Astrocyte of the hippocampus (primary cell): ENCODE results near the gene GLOD4.
"Not testable (repeated sequence)": the region's sequence is repeated elsewhere in the genome, so short reads cannot be mapped to it uniquely, and the experiment has no call there.

ENCODE experiments used
- DNase-seq: peaks from one replicate; pipeline ENCODE4 v3.0.0; 2011; ENCODE audit warnings: low read depth, low spot score

GLOD4 gene

GRCh38 chr17:802901-803881 is 21.1 kb upstream of the GLOD4 start:
- DNase-seq, result no peak

DNA sequence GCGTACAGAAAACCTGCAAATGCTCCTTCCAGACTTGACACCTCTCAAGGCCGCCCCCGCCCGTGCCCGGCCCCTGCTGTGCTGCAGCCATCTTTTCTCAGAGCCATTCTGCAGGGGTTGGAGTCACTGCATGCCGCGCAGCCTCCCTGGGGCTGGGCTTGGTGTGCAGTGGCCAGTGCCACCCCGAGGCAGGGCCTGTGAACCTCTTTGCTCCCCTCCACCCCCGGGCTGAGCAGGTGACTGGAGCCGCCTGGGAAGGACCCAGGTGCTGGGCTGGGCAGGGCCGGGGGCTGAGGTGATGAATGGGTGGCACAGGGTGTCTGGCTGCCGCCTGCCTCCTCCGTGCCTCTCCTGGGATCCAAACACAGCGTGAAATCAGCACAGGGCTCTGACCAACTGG is 20.4 kb upstream of the GLOD4 start:
- DNase-seq, result no peak

GRCh38 chr17:801660-802059 is 19.6 kb upstream of the GLOD4 start:
- peak; percentile 71 for DNase-seq

DNA sequence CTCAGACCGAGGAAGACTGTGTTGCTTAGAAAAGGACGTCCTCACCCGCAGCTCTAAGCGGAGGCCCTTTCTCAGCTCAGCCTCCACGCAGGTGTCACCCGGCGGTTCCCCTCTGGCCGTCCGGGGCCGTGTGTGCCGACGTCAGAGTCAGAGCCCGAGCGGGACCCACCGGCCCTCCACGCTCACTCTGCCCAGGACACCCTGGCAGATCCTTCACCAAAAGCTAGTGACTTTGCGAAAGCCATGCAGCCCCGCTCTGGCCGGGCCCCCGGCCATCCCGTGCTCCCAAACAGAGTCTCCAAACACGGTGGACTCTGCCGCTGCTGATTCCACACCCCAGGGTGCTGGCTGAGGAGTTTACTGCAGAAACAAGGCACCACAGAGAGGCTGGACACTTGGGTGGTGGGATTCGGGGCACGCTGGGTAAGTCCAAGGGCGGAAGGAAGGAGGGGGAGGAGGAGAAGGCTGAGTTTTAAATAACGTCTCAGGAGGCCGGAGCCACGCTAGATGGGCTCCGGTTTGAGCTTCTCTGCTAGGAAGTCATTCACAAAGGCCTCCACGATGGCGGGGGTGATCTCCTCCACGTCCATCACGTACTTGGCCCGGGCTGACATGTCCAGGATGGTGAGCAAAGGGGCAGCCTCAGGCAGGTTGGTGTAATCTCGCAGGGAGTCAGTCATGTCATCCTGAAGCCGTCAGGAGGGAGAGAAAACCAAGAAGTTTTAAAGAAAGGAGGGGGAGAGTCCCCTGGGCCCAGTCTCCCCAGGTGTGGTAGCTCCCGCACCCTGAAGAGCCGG is 18.6 kb upstream of the GLOD4 start:
- DNase-seq, result no peak

DNA sequence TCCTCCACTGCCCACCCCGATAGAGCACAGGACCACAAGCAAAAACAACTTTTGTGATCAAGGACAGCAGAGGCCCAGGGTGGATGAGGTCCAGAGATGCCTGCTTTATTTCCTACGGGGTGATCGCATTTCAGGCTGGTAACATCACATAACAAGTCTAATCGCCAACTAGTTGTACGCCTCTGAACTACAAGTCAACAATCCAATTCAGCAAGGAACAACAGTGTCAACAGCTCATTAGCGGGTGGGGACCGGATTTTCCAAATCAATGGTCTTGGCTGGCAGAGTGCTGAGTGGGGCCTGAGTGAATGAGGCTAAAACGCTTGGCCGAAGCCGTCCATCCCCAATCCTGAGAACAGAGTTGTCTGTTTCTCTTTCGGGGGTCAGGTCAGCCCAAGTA is 17.2 kb upstream of the GLOD4 start:
- DNase-seq, result no peak

DNA sequence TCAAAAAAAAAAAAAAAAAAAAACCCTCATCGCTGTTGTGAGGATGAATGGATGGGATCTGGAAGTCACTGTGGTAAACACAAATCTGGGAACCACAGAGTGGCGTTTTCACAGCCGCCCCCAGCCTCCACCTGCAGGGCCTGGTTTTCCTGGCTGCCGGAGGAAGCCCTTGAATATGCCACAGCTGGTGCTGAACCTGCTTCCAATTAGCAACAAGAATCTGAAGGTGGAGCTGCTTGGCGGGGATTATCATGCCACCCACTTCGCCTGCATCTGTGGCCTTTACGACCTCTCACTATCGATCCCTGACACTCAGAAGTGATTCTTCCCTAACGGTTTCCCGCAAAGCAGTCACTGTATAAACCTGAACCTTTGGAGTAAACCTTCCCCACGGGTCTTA is 16.2 kb upstream of the GLOD4 start:
- DNase-seq, result no peak

- no peak for DNase-seq
Observed at GRCh38 chr17:797236-797840, 15.3 kb upstream of the GLOD4 start.

- DNase-seq, result no peak
Observed at GRCh38 chr17:796609-797008, 14.5 kb upstream of the GLOD4 start.

DNA sequence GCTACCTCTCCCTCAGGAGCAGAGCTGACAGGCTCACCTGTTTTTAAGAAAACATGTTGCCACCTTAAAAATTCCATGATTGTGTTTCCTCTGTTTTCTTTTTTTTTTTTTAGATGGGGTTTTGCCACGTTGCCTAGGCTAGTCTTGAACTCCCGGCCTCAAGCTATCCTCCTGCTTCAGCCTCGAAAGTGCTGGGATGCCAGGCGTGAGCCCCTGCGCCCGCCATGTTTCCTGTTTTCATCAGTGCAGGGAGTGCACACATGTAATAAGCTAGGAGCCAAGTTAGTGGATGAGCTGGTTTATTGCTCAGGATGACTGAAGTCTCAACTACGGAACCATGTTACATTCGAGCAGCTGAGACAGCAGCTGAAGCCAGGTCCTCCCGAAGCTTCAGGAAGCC is 13.6 kb upstream of the GLOD4 start:
- DNase-seq, result no peak

DNA sequence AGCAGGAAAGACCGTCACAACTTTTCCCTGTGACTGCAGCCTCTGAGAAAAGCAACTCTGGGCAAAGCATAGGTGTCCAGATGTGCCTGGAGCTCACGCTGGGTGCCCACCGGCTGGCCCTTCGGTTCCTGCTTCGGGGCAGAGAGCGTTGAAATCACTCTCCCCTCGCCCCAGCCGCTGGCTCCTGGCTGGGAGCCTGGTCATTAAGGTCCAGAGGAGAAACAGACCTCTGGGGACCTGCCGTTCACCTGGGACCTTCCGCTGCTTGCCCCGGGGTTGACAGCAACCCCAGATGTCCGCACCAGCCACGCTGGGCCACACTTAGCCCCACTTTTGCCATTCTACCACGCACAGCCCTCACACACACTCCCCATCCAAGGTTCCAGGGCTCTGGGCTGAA is 13.2 kb upstream of the GLOD4 start:
- DNase-seq, result no peak

DNA sequence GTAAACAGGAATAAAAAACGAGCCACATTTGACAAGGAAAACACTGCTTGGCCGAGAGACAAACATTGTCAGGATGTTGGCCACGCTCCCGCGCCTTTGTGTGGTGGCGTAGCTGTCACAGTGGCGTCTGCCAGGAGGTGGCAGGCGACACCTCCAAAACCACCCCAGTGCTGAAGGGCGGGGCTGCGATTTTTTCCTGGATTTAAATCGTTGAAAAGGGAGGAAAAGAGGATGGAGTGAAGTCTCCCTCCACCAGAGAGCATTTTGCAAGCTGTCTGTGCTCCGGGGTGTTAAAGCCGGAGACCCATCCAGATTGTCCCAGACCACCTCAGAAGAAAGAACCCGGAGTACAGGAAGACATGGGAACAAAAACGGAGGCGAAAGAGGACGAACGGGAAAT is 12.8 kb upstream of the GLOD4 start:
- peak; percentile 88 for DNase-seq

DNA sequence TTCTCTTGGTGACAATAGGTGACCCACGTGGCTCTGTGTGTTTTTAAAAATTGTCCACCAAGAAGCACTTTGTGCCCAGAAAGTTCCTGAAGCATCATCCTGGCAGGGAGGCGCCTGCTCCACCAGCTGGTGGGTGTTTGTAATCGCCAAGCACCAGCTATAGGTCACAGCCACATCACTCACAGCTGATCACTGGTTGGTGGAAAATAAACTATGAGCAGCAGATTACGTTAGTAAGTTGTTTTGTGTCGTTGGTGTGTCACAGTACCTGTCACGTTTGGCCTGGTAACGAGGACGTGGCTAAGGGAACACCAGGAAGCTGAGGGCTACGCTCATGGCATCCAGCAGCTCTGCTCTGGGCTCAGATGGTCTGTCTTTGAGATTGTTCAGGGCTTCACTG is 10.2 kb upstream of the GLOD4 start:
- peak; percentile 32 for DNase-seq

DNA sequence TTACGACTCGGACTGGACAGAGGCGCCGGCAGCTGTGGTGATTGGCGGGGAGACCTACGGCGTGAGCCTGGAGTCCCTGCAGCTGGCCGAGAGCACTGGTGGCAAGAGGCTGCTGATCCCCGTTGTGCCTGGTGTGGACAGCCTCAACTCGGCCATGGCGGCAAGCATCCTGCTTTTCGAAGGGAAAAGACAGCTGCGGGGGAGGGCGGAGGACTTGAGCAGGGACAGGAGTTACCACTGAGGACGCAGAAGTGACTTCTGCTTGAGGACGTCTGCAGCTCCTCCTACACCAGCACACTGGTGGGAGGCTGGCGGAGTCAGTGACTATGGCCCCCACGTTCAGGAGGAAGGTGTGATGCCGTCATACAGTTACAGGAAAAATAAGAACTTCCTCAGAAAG is 9.7 kb upstream of the GLOD4 start:
- DNase-seq, result no peak

GRCh38 chr17:790874-791247 is 8.8 kb upstream of the GLOD4 start:
- DNase-seq, result not testable (repeated sequence)

DNA sequence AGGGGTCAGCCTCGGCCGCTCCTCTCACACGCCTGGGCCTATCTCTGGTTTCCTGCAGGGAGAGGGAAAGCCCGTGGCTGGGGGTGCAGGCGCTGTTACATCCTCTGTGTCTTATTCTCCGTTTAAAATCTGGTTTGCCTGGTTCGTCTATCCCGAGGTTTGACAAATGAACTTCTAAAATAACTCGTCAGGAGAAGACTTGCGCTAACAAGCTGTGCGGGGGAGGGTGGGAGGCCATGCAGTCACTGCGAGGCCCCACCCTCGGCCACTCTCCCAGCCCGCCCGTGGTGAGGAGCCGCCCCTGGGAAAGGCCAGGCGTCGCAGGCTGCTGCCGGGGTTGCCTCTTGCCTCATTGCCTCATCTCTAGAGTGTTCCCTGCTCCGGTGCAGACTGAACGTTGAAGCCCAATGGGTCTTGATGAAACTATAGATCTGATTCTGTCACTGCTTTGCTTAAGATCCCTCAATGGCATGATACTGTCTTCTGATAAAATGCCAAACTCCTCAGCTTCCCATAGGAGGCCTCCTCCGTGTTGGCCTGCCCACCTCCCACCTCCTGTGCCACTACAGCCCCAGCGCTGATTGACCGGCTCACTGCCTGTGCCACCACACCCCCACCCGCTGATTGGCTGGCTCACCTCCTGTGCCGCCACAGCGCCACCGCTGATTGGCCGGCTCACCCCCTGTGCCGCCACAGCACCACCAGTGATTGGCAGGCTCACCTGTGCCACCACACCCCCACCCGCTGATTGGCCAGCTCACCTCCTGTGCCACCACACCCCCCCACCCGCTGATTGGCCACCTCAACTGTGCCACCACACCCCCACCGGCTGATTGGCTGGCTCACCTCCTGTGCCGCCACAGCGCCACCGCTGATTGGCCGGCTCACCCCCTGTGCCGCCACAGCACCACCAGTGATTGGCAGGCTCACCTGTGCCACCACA is 8.1 kb upstream of the GLOD4 start:
- peak; percentile 38 for DNase-seq

GRCh38 chr17:789160-789840 is 7.2 kb upstream of the GLOD4 start:
- peak; percentile 47 for DNase-seq

GRCh38 chr17:788551-788950 is 6.5 kb upstream of the GLOD4 start:
- no peak for DNase-seq

GRCh38 chr17:787641-788221 is 5.7 kb upstream of the GLOD4 start:
- no peak for DNase-seq

DNA sequence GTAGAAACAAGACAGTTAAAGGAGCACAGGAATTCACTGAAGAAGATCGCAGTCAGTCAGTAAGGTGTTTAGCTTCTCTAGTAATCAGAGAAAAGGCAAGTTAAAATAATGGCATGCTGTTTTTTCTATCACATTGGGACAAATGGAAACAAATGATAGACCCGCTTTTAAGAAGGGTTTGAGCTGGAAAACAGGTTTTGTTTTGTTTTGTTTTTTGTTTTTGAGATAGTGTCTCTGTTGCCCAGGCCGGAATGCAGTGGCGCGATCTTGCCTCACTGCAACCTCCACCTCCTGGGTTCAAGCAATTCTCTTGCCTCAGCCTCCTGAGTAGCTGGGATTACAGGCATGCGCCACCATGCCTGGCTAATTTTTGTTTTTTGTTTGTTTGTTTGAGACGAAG is 3.8 kb upstream of the GLOD4 start:
- DNase-seq, result not testable (repeated sequence)

DNA sequence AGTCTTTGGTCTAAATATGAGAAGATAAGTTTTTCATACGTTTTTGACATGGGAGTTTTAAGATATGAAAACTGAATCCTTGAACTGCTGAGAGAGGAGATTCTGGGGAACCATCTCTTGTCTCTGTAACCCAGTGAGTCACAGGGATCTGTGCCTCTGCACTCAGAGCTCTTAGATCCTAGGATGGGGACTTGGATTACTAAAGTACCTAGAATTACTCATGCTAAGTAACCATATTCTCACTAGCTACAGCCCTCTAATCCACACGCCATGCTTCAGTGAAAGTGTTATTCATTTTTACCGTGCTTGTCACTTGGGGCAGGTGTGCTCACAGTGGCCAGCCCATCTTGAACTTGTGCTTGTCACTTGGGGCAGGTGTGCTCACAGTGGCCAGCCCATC is 2.1 kb upstream of the GLOD4 start:
- DNase-seq, result no peak
